Hypothalamus (tissue), 51 donors: ENCODE measurements around the gene ADAMTSL2.
A peak's percentile ranks its signal among the peaks of the same experiment; 100 is the strongest.

Experiments used
- DNase-seq, 51 donors: peaks; one replicate each; lab custom pipeline; 2025; lab: John Stamatoyannopoulos, UW

ADAMTSL2 gene

DNA sequence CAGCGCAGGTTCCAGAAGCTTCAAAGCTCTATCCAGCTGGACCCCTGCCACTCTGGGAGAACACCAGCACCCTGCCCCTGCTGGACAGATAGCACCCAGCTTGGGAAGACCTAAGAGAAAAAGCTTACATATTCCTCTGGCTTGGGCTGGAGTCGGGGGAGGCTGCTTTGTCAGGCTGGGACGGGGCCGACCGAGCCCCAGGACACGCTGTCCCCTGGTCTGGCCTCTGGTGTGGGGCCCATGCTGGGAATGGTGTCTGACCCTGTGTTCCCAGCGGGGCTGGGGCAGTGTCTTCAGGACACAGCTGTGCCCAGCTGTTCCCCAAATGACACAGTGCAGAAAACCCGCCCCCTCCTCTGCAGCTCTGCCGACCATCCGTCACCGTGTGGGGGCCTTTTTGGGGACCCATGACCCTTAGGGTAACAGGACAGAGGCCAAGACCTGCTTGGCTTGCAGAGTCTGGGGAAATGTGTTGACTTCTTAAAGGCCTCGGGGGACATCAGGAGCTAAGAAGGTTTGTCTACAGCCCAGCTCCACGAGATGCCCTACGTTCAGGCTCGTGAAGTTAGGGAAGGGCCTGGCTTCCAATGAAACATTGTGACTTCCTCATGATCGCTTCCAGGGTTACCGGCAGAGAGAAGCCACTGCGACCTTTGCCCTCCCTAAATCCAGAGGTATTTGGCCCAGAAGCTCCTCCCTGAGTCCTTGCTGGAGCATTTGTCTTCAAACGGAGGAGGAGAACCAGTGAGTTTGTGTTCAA lies 35.2 kb upstream of the ADAMTSL2 start:
- no peak for DNase-seq

DNA sequence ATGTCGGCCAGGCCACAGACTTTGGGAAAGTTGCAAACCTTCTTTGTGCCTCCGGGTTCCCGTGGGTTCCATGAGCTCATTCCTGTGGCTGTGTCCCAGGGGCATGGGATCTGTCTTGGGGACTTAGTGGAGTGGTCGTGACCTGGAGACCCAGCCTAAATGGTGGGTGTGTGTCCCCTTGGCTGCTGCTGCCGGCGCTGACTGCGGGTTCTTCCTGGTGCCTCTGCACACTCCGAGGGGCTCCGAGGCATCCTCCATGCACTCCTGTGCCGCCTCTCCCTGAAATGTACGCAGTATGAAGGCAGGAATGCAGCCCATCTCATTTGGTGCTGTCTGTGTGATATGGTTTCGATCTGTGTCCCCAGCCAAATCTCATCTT lies 34.6 kb upstream of the ADAMTSL2 start:
- no peak for DNase-seq

DNA sequence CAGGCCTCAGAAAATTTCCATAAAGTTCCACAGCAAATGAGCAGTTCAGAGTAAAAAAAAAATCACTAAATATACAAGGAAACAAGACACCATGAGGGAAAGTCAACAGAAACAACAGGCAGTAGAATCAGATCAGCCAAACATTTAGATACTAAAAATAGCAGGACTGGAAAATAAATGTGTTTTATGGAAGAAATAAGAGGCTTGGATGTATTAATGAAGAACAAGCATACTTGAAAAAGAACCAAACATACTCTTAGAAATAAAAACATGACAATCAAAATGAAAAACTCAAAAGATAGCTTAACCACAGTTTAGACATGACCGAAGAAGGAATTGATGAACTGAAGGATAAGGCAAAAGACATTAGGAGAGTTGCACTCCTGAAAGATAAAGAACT lies 32.4 kb upstream of the ADAMTSL2 start:
- no peak for DNase-seq

DNA sequence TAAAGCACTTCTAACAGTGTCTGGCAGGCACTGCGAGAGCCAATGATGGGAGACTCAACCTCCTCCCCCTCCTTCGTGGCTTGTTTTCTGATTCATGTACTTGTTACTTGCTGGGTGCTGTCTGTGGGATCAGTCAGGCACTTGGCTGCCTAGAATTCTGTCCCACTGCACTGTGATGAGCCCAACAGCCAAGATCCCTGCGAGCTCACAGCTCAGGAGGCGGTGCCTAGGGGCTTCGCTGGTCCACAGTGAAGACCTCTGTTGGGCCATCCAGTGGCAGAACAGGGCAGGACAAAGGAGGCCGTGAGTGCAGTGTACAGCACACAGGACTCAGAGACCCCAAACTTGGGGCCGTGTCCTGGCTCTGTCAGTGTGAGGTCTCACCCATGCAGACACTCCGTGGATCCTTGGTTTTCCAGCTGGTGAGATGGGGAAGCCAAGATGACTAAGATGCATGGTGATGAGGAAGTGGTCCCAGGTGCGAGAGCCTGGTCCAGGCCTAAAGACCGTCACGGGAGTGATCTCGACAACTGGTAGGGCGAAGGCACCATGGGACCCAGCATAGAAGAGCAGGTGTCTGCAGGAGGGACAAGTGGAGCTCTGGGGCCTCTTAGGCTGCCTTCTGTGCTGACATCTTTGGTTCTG lies 29.2 kb upstream of the ADAMTSL2 start:
- DNase-seq = no peak

DNA sequence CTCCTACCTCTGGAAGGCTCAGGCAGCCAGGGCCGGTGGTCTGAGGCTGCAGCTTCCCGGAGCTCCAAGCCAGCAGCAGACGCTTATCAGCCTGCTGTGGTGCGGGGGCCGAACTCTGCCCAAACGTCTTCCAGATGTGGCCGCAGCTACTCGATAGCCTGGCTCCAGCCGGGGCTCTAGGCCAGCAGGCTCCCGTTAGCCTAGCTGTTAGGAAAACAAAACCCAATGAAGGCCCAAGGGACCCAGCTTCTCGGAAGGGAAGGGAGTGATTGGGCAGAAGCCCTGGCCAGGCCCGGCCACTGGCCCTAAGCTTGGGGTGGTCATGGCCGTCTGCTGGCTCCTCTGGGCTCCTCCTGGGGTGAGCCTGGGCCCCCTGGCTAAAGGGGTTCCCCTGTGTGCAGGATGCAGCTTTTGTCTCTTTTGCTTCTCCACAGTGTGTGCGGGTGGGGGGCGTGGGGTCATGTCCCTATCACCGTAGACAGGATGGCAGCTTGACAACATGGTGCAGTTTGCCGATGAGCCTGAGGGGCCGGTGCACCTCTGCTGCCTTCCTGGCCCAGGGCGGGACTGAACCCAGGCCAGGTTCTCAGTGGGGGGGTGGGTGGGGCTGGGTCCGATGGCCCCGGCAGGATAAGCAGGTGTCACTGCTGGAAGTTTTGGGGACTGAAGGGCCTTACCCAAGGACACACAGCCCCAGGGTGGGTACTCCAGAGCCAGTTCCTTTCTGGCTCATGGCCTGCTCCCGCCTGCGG lies 28.4 kb upstream of the ADAMTSL2 start:
- no peak for DNase-seq

DNA sequence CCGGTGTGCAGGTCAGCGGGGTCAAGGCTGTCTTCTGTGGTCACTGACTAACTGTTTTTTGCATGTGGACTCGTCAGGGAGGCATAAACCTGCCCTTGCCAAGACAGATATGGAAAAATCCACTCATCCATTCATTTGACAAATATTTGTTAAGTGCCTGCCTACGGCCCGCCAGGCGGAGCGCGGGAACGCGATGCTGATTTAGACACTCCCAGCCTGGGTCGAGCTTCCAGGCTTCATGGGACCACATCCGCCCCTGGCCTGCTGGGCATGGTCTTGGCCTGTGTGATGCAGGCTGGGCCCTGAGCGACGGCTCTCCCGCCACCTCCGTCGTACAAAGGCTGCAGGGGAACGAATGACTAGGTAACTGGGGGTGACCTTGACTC lies 27.9 kb upstream of the ADAMTSL2 start:
- DNase-seq = no peak

- no peak for DNase-seq
Observed at GRCh38 chr9:133507246-133507965, 27.1 kb upstream of the ADAMTSL2 start.

DNA sequence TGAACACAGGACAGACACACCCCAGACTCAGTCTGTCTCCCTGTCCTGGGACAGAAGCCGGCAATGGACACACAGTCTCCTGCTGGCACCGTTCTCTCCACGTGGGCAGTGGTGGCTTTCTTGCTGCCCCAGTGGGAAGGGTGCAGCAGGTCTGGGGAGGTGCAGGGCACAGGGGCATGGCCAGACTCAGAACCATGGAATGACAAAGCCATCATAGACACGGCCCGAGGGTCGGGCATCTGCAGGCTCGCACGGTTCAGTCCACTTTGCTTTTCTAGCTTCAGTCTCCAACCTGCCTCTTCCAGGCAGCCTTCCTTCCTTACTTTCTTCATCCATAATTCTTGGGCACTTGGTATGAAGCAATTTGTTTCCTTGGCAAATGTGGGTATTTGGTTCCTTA lies 26.5 kb upstream of the ADAMTSL2 start:
- no peak for DNase-seq

- peak in 25 of 51 donors; percentile 13 to 74 (median 39) for DNase-seq
Observed at GRCh38 chr9:133509179-133510083, 25.1 kb upstream of the ADAMTSL2 start.

GRCh38 chr9:133510926-133511505 lies 23.5 kb upstream of the ADAMTSL2 start:
- DNase-seq = no peak

DNA sequence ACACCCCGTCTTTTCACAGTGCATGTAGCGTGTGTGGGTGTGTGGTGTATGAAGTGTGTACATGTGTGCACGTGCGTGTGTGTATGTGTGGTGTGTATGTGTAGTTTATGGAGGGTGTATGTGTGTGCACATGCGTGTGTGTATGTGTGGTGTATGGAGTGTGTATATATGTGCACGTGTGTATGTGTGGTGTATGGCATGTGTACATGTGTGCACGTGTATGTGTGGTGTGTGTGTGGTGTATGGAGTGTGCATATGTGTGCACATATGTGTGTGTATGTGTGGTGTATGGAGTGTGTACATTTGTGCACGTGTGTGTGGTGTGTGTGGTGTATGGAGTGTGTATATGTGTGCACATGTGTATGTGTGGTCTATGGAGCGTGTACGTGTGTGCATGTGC lies 22.9 kb upstream of the ADAMTSL2 start:
- no peak for DNase-seq

DNA sequence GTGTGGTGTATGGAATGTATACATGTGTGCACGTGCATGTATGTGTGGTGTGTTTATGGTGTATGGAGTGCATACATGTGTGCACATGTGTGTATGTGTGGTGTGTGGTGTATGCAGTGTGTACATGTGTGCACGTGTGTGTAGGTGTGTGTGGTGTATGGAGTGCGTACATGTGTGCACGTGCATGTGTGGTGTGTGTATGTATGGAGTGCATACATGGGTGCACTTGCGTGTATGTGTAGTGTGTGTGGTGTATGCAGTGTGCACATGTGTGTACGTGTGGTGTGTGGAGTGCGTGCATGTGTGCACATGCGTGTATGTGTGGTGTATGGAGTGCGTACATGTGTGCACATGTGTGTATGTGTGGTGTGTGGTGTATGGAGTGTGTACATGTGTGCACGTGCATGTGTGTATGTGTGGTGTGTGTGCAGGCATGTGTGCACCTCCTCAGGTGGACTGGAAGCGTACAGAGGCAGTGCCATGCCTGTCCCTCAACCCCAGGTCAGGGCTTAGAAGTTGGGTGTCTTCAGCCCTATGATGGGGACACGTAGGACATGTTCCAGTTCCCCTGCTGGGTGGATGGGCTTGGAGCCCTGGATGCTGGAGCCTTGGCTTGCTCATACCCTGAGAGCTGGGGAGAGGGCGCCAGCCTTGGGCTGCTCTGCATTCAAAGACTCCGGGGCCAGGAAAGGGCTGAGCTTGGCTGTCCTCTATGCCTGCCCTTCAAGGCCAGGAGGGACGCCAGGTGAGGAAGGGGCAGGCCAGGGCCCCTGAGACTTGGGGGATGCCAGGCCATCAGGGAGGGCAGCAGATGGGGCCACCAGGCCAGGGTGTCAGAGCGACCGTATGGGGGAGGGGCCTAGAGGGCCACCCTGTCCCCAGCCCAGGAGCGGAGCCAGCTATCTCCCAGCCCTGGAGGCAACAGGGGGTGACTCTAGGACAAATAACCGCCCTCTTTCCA lies 22.0 kb upstream of the ADAMTSL2 start:
- DNase-seq = no peak

GRCh38 chr9:133513214-133514100 lies 21.0 kb upstream of the ADAMTSL2 start:
- DNase-seq = peak in 2 of 51 donors; percentile 22 to 25

- peak in 34 of 51 donors; percentile 18 to 77 (median 44) for DNase-seq
Observed at GRCh38 chr9:133514460-133515239, 19.9 kb upstream of the ADAMTSL2 start.

DNA sequence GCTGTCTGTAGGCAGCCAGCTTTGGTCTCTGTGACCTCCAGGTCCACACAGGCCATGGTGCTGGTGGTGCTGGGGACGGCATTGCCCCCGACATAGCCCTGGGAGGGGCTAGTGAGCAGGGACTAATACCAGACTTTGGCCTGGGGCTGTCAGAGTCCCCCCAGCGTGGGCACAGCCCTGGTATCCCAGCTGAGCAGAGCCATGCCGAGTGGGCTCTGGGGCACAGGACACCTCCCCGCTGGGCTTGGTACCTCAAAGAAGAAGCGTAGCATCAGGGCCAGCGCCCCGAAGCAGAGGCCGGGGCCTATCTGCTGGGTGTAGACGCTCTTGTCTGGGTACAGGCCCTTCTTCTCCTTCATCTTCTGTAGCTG lies 19.3 kb upstream of the ADAMTSL2 start:
- DNase-seq = no peak

- DNase-seq = no peak
Observed at GRCh38 chr9:133515615-133516255, 18.8 kb upstream of the ADAMTSL2 start.
